HPDE6-E6E7 (cell line): ENCODE measurements around the gene CA12.

ENCODE experiments used
- DNase-seq: peaks from one replicate; pipeline ENCODE4 v3.0.0; 2011; ENCODE audit warnings: missing footprints; ENCODE audit errors: extremely low spot score

Gene CA12

DNA sequence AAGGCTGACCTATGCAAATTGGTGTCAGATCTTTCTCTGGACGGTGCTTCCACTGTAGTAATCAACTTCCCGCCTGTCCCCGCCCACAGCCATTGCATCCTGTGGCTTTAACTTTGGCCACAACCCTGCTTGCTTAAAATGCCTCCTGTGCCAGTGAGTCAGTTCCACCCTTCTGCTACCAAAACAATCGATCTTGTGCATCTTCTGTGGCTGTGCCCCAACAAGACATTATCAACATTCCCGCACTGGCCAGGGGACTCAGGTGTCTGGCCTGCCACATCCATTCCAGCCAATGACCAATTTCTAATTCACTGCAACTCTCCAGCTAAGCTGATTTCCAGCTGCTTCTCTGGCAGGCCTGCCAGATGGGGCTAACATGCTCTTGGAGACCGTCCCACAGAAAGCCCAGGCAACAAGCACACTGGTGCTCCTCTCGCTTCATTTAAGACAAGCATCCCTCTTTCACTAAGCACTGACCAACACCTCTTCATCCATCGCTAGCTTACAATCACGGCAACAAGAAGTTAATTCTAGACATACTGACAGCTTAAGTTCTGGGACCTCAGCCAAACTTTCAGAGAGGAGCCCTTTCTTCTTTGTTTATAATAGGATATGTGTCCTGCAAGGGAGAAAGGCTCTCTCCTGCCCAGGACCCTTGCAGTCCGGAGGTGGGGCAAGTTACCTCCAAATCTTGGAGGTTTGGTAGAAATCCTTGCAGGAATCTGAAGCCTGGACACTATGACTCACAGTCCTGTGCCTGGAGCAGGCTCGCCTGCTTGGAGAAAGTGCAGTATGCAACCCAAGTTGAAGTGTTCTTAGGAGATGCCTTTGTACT is 6.7 kb downstream of the CA12 start:
- DNase-seq: no peak

DNA sequence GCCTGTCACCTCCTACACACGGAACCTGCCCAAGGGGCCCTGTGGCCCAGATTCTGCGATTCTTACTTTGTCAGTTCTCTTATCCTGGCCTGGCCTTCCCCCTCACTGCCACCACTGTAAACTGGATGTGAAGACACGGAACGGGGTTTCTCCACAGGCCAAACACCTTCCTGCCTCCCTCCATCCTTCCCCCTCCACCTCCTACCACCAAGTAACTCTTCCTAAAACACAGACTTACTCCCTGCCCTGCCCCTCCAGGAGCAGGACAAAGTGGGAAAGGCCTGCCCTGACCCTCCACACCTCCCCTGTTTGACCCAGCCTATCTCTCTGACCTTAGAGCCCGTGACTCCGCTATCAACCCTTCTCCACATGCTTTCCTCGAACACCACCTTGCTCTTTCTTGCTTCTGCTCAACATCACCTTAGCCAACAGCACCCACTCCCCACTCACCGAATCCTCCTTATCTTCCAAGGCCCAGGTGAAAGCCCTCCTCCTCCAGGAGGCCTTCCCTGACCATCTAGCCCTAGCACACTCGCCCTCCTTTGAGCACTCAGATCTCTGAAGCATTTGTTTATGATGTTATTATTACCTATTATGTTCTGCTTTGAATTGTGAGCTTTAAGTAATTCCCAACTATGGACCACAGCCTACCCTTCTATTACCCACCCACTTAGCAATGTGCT is 7.6 kb downstream of the CA12 start:
- no peak for DNase-seq

DNA sequence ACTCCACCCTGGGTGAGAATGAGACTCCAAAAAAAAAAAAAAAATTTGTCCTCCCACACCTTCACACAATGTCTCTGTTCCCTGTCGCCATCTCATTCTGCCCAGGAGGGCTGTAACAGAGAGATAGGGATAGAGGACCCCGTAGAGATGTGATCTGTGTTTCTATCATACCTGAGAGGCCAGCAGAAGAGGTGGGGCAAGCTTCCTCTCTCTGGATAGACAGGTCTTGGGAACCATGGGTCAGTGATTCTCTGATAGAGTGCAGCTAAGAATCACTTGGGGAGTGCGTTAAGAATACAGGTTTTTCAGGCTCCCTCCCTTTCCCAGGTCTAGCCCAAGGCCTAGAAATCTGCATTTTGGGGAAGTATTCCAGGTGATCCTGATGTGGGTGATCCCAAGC is 8.3 kb downstream of the CA12 start:
- no peak for DNase-seq

DNA sequence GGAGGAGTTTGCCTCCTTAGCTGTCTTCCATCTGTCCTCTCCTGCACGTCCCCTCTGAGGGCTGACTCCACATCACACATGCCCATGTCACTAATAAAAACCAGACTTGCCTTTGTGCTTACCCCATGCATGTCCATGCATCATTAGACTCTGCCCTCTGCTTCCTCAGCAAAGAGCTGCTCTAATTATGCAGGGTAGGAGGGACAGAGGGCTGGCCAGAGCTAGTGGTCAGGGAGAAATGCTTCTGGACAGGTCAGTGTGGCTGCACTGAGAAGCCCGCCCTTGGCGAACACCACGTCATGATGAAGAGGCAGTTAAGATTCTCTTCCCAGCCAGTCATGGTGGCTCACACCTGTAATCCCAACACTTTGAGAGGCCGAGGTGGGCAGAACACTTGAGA is 8.9 kb downstream of the CA12 start:
- DNase-seq: no peak

DNA sequence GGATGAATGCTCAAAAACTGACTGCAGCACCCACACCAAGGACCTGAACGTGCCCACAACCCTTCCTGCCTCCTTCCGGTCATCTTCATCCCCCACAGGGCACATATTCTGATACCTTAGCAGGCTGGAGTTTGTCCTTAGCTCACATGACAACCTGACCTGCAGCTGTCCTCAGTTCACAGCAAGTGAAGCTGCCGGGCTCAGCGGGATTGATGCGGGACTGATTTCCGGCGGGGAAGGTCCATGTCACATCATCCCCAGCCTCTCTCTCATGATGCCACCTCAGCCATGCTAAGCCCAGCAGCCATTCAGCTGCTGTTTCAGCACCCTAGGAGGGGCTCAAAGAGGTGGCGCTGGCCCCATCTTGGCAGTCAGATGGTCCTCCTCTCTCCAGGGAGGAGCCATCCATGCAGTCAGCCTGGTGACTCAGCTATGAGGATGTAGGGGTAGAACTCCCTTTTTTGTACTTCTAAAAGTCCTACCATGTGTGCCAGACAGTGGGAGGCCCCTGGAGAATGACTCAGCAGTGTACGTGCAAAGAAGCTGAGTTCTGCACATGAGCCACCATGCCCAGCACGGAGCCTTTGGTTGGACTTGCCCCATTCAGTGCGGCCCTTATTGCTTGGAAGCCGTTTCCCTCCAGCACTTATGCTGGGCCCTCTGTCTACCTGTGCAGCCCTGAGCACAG is 9.5 kb downstream of the CA12 start:
- DNase-seq: peak; percentile 88

DNA sequence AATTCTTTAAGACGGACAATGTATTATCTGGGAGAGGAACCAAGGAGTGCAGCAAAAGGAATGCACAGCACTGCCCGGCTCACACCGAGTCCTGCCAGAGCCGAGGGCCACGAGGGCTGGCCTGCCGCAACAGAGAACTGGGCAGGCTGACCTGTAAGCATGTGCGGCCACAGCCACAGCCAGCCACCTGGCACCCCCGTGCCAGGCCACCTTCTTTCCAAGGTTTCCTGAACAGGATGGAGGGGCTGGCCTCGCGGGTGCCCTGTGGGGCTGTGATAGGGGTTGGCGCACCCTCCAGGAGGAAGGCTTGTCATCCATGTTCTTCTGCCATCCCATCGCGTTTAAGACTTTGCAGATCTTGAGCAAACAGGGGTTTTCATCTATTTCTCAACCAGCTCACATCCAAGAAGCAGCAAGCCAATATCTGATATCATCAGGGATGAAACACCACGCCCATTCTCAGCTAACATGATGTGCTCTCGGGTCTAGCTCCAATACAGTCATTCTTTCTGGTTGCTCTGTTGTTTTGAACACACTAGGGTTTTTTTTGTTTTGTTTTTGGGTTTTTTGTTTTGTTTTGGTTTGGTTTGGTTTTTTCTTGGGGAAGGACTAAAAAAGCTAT is 10.2 kb downstream of the CA12 start:
- DNase-seq: no peak

DNA sequence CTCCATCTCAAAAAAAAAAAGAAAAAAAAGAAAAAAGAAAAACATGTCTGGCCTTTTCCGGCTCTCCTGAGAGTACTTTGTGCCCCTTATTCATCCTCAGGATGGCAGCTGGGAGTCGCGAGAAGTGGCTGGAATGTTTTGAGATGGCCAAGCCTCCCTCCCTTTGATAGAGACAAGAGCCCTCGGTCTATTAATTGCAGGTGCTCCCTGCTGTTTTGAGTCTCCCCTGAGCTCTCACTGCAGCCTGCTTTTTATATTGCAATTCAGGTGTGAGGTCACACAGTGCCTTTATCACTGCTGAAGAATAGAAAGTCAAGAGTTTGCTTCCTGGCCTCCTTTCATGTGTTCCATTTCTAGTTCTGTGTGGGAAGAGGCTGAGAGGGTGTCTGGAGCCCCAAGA is 10.9 kb downstream of the CA12 start:
- DNase-seq: no peak

DNA sequence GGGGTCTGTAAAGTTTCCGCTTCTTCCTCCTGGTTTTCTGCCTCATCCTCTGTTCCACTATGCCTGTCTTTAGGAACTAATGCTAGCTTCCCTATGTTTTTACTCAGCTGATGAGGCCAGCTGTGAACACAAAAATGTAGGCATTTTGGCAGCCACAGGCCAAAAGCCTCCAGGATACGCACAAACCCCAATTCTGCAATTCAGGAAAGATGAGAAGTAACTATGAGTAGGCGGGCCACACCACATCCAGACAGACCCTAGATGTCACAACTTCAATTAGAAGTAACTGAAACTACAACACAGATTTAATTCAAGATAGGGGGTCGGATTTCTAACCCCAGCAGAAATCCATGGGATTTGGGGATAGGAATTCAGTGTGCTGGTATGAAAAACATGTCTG is 11.9 kb downstream of the CA12 start:
- DNase-seq: no peak

DNA sequence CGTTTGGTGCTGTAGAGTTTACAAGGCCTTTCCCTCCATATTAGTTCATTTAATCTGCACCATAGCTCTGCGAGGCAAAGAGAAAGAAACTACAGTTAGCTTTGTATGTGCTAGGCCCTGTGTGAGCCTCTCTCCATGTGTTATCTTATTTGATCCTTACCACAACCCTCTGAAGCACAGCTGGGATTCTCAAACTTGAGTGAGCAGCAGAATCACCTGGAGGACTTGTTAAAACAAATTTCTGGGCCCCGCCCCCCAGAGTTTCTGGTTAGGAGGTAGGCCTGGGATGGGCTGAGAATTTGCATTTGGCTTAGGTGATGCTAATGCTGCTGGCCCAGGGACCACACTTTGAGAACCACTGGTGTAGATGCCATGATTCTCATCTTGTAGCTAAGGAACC is 12.3 kb downstream of the CA12 start:
- DNase-seq: no peak

DNA sequence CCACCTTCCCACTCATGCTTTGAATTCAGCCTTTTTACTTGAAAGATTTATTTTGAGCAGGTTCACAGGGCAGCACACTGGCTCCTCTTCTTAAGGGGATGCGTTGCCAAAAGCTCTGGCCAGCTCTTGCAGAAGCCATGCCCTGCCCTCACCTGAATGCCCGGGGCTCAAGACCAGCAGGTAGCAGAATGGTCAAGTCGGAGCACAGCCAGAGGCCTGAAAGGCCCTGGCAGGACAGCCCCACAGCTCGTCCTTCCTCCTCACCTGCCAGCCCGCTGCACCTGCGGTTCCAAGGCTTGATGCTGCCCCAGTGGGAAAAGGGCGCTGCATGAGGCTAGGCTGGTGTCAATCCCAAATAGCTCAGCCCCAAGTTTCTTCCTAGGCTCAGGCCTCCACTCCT is 13.1 kb downstream of the CA12 start:
- DNase-seq: no peak

DNA sequence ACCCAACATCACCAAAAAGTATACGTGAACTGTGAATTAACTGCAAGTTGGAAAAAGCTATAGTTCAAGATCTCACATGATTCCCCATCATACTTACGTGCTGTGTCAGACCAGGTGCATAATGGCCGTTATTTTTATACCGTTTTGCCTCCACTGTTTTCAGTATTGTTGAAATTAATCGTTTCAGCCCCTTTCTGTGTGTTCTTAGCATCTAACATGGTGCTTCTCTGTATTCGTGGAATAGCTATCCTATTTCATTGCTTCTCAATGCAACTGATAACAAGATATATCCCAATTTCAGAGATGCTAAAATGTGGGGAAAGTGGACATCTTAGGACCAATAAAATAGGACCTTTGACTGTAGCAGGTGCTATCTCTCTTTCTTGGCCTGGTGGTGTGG is 13.7 kb downstream of the CA12 start:
- no peak for DNase-seq

DNA sequence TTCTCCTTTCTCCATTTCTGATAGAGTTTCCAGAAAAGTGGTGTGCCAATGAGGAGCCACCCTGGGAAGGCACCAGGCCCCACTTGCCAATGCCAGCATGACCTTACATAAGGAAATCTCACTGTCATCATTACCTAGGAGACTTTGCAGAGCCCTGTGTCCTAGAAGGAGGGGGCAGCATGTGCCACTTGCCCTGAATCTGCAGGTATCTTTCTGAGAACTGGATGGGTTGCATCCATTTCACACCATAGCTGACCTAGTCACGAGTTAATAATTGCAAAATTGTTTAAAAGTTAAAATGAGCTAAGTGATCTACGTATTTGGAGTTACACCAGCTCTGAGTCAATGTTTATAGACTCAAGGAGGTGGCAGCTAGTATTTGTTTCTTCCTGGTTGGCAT is 14.3 kb downstream of the CA12 start:
- no peak for DNase-seq

DNA sequence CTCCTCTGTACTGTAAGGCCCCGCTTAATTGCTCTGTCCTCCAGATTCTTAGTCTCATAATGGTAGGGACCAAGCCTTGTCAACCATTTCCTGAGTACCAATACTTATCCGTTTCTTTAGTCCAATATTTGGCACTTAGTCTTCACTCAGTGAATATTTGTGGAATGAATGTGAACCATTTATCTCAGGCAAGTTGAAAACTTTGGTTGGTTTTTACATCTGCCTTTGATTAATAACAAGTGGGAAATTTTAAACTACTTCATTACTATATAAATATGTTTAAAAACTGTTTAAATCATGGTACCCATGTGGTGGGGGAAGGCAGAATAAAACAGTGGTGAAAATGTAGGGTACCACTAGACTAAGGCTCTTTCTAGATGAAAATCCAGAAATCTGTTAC is 15.2 kb downstream of the CA12 start:
- no peak for DNase-seq

DNA sequence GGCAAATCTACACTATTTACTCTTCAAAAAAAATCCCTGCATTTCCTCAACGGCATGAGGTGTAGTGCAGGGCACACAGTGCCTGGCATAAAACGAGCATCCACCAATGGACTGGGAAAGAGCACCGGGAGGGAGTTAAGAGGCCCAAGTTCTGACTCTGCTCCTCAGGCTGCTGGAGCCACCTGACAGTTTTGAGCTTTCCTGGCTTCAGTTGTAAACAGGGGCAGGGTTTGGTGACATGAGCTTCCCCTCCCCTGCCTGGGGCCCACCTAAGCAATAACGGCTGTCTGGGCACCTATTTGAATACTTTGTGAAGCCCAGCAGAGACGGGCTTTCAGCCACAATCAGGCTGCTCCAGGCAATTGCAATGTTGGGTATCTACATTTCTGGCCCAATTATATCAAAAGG is 16.4 kb downstream of the CA12 start:
- no peak for DNase-seq

DNA sequence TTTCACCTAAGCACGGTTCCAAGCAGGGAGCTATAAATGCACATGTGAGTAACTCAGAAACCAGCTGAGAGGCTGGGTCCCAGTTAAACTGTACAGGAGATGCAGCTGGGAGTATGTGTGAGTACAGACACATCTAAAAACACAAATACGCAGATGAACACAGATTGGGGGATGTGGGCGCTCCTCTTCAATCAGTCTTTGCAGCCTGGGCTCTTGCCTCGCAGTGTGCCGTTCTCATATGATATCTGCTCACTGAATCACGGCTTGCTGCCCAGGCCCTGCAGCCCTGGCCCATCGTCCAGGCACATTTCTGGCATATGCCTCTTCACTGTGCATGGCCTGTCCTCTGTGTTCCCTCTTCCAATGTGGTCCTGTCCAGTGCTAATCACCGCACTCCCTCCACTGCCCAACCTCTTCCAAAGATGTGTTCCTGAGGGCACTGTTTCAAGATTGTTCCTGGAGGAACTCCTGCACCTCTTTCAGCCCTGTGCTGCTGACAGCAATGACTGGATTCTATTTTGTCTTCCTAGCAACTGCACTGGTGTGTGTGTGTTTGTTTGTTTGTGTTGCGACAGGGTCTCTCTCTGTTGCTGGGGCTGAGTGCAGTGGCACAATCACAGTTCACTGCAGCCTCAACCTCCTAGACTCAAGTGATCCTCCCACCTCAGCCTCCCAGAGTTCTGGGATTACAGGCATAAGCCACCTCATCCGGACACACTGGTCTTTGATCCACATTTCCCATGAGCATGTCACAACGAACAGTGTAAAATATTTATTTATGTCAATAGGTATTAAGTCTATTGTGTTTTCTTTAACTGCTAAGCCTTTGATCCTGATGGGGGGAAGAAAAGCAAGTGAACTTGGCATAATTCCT is 17.0 kb downstream of the CA12 start:
- DNase-seq: no peak

DNA sequence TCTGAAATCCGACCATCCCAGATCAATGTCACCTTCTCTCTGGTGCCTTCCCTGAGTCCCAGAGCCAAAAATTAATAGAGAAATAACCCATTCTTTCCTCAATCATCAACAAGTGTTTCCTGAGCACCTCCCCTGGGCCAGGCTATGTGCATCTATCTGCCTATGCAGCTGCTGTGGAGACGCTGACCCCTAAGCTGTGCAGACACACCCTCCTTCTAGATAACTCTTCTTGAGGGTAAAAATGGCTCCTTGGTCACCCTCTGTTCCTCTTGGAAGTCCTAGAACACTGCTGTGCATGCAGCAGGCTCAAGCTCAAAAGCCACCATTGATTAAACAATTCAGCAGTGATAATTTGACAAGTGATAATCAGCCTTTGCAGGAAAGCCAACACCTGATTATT is 18.4 kb downstream of the CA12 start:
- no peak for DNase-seq

DNA sequence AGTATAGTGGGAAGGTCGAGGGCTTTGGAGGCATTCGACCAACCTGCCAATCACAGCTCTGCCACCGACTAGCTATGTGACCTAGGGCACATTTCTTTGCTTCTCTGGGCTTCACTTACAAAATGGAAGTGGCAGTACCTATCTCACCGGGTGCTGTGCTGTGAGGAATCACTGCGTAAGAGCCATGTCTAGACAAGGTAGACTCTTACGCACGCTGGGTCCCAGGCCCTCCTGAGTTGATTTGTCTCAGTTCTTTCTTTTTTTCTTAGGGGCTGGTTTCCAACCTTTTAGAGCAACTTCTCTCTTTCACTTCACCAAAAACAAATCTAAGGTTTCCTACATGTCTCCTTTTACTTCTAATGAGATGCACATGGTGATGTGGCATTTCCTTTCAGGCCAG is 18.8 kb downstream of the CA12 start:
- DNase-seq: no peak

DNA sequence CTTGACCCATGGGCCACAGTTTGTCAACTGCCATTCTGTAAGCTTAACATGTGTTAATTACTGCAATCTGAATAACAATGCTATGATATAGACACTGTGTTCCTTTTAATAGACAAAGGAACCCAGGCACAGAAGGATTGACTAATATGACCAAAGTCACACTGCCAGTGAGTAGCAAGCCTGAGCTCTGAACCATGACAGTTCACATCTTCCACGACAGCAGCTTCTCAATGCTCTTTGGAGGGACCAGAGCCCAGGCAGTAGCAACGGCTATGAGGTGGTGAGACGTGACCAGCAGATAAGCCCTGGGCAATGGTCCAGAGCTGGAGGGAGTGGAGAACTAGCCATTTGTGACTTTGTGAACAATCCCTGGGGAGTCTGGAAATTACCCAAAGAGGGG is 19.4 kb downstream of the CA12 start:
- DNase-seq: no peak

DNA sequence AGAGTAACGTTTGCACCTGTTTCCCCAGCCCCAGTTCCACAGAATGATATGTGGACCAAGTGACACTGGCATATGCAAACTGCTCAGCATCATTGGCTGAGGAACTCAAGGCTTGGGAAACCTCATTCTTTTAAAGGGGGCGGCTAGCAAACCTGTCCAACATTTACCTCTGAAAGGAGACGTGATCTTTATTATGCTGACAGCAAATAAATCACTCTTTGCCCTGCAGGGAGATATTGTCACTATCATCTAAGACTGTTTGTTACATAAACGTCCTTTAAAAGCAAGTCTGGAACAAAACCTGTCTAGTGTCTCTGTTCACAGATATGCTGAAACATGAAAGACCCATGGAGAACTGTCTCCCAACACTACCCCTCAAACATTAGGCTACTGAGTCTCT is 21.5 kb downstream of the CA12 start:
- no peak for DNase-seq

DNA sequence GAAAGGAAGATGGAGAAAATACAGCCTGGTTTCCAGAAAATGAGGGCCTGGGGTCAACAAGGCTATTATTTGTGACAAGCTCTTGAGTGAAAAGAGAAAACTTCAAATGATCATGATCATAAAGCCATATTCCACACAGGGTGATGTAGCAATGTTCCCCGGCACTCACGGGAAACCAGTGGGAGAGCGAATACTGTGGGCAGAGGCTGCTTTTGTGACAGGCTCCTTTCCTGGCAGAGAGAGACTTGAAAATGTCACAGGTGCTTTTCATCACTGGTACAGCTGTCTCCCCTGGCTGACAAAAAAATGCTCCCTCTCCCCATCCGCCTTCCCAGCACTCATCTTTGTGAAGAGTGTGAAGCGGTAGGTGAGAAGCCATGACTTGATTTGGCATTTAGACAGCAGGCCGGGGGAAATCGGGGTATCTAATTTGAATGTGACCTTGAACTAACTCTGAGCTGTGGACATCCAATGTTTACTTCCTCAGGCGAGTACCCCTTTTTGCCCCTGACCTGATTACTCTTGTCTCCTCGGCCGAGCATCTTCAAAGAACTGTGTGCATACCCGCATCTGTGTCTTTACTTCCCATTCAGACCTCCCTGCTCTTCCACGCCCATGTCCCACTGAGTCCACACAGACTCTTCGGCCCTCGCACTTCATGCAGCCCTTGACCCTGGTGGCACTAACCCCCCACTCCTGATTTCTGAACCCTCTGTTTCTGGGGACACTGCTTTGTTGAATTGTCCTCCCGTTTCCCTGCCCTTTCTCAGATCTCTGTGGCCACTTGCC is 23.2 kb downstream of the CA12 start:
- DNase-seq: no peak

DNA sequence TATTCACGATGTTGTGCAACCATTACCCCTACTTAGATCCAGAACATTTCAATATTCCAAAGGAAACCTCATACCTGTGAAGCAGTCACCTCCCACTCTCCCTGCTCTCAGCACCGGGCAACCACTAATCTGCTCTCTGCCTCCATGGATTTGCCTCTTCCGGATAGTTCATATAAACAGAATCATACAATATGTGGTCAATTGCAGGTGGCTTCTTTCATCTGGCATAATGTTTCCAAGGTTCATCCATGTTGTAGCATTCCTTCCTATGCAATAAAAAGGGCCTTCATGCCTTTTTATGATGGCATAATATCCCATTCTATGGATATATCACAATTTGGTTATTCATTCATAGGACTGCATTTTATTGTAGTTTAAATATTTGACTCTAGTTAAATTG is 23.9 kb downstream of the CA12 start:
- DNase-seq: no peak
